Stimulated activated CD4-positive, alpha-beta T cell treated with anti-CD3 and anti-CD28 coated beads, Interleukin-2, amount 100 ng/mL, for 24 hours (primary cell): Measurements from ENCODE around the gene FAM216A.
"Not testable (repeated sequence)": the region's sequence is repeated elsewhere in the genome, so short reads cannot be mapped to it uniquely, and the experiment has no call there.

Experiments used
- DNase-seq, 2 donors: peaks; one replicate each; pipeline ENCODE4 v3.0.0-alpha.2; 2020

FAM216A gene

GRCh38 chr12:110468214-110469048 lies at the start of gene FAM216A, which contains the start of gene GPN3:
FAM216A (plus strand) TSS chr12:110468845; CDS start chr12:110468876, 31 bp downstream.
GPN3 (minus strand) TSS chr12:110468257; CDS start chr12:110468203, 54 bp downstream.
- DNase-seq: peak; percentile 92 to 95

- not testable (repeated sequence) for DNase-seq
Measured at GRCh38 chr12:110420644-110421043, 48.0 kb upstream of the FAM216A start.

GRCh38 chr12:110421159-110421661 lies 47.4 kb upstream of the FAM216A start:
- DNase-seq: no peak

GRCh38 chr12:110421701-110422100 lies 46.9 kb upstream of the FAM216A start:
- DNase-seq: no peak

- no peak for DNase-seq
Measured at GRCh38 chr12:110424237-110424636, 44.4 kb upstream of the FAM216A start.

GRCh38 chr12:110426406-110426805 lies 42.2 kb upstream of the FAM216A start:
- DNase-seq: no peak

GRCh38 chr12:110429676-110430075 lies 39.0 kb upstream of the FAM216A start:
- not testable (repeated sequence) for DNase-seq

- DNase-seq: no peak
Measured at GRCh38 chr12:110431957-110432587, 36.6 kb upstream of the FAM216A start.

GRCh38 chr12:110436231-110436630 lies 32.4 kb upstream of the FAM216A start:
- no peak for DNase-seq

- no peak for DNase-seq
Measured at GRCh38 chr12:110444455-110444854, 24.2 kb upstream of the FAM216A start.

- peak; percentile 96 for DNase-seq
Measured at GRCh38 chr12:110449799-110450497, 18.7 kb upstream of the FAM216A start, which contains the start of gene ARPC3. ARPC3 (minus strand) TSS chr12:110450337; CDS start chr12:110450260, 77 bp downstream.

GRCh38 chr12:110451263-110451662 lies 17.4 kb upstream of the FAM216A start:
- no peak for DNase-seq

- DNase-seq: no peak
Measured at GRCh38 chr12:110453569-110454296, 14.9 kb upstream of the FAM216A start.

GRCh38 chr12:110458756-110459155 lies 9.9 kb upstream of the FAM216A start:
- no peak for DNase-seq

GRCh38 chr12:110461189-110461588 lies 7.5 kb upstream of the FAM216A start:
- not testable (repeated sequence) for DNase-seq

- no peak for DNase-seq
Measured at GRCh38 chr12:110465024-110465423, 3.6 kb upstream of the FAM216A start.

GRCh38 chr12:110465765-110466164 lies 2.9 kb upstream of the FAM216A start:
- not testable (repeated sequence) for DNase-seq

GRCh38 chr12:110466791-110467190 lies 1.9 kb upstream of the FAM216A start:
- no peak for DNase-seq

- no peak for DNase-seq
Measured at GRCh38 chr12:110467847-110468213, 815 bp upstream of the FAM216A start.

GRCh38 chr12:110475426-110475825 lies 6.8 kb downstream of the FAM216A start:
- no peak for DNase-seq

- no peak for DNase-seq
Measured at GRCh38 chr12:110498984-110499706, 30.5 kb downstream of the FAM216A start.

GRCh38 chr12:110501399-110501751 lies 32.7 kb downstream of the FAM216A start:
- peak in 1 of 2 donors; percentile 45 for DNase-seq
